ENCODE data around the gene SERINC3. TPM values are rescaled to one million over a fixed set of nuclear protein-coding genes. Genes with fewer than 3 reads are reported as not detected.

SERINC3 gene
- total and polyA plus RNA-seq, 2 of the 13 experiments (the other 11 are each of a cell fraction or from before 2014, with no cell fraction given), result 82.0 to 226 TPM

DNA sequence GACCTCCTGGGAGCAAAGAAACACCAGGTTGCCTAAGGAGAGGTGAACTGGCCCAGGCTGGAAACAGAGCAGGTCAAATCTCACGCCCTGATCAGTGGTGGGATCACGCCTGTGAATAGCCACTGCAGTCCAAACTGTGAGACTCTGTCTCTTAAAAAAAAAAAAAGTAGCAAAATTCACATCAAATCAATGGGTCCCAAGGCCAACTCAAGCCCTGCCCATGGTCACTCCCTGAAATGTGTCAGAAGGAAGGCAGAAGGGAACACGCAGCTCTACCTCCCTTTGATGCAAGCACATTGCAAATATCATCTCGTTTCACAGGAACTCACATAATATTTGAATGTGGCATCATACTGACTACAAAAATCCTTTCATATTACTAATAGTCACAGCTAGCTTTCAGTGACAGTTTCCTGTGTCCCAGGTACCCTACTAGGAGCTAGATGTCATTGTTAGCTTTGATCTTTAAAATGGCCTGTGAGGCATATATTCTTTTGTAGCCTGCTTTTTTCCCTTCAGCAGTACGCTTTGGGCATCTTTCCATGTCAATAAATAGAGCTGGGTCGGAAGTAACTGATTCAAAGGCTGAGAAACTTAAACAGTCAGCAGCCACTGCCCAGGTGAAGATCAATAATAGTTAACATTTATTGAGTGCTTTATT is 60.6 kb downstream of the SERINC3 start (continued):
- peak; percentile 80 for TF ChIP-seq CREM (IDR thresholded peaks at IDR 0.05)
- TF ChIP-seq CREM (CRISPR knock-in tag; IDR thresholded peaks at IDR 0.05), result no peak
- no peak for TF ChIP-seq SRF (IDR thresholded peaks at IDR 0.05; ENCODE audit: low read depth, low read length)
- no peak for TF ChIP-seq SP140L (CRISPR knock-in tag; IDR thresholded peaks at IDR 0.05; ENCODE audit: borderline replicate concordance)
- TF ChIP-seq SSRP1 (CRISPR knock-in tag; IDR thresholded peaks at IDR 0.05), result peak; percentile 92; the same call in 1 of the 2 replicates
- no peak for TF ChIP-seq KLF11 (CRISPR knock-in tag; IDR thresholded peaks at IDR 0.05)
- TF ChIP-seq THRA (CRISPR knock-in tag; IDR thresholded peaks at IDR 0.05; ENCODE audit: borderline replicate concordance), result peak; percentile 8; the same call in 1 of the 2 replicates
- TF ChIP-seq ZNF337 (CRISPR knock-in tag; IDR thresholded peaks at IDR 0.05; ENCODE audit: borderline replicate concordance, low read depth), result 0 out of 2 replicates have a peak, but pooled peaks have one; percentile 54
- TF ChIP-seq ZNF615 (CRISPR knock-in tag; IDR thresholded peaks at IDR 0.05; ENCODE audit: borderline replicate concordance), result no peak
- peak; percentile 49; the same call in 1 of the 2 replicates for TF ChIP-seq GLI4 (CRISPR knock-in tag; IDR thresholded peaks at IDR 0.05; ENCODE audit: borderline replicate concordance)
- no peak for TF ChIP-seq ZNF563 (CRISPR knock-in tag; IDR thresholded peaks at IDR 0.05)
- TF ChIP-seq CSRNP2 (CRISPR knock-in tag; conservative IDR thresholded peaks at IDR 0.05; ENCODE audit: low read depth), result no peak
- no peak for TF ChIP-seq ZNF549 (CRISPR knock-in tag; IDR thresholded peaks at IDR 0.05)
- no peak for TF ChIP-seq SPEN (CRISPR knock-in tag; IDR thresholded peaks at IDR 0.05; ENCODE audit: low read depth)
- TF ChIP-seq ZNF562 (CRISPR knock-in tag; IDR thresholded peaks at IDR 0.05; ENCODE audit: borderline replicate concordance), result no peak
- TF ChIP-seq ZBTB7A (CRISPR knock-in tag; IDR thresholded peaks at IDR 0.05), result no peak
- no peak for TF ChIP-seq HNRNPLL (IDR thresholded peaks at IDR 0.05; ENCODE audit: low read depth, low read length, poor library complexity, severe bottlenecking)
- TF ChIP-seq PHB2 (IDR thresholded peaks at IDR 0.05; ENCODE audit: partially characterized antibody), result no peak
- no peak for TF ChIP-seq NR2F2 (IDR thresholded peaks at IDR 0.05; ENCODE audit: borderline replicate concordance, low read depth)
- TF ChIP-seq ZNF253 (CRISPR knock-in tag; IDR thresholded peaks at IDR 0.05; ENCODE audit: borderline replicate concordance), result no peak
- no peak for TF ChIP-seq ZNF770 (CRISPR knock-in tag; IDR thresholded peaks at IDR 0.05)
- TF ChIP-seq ZNF660 (CRISPR knock-in tag; IDR thresholded peaks at IDR 0.05; ENCODE audit: borderline replicate concordance, low read depth), result no peak
- TF ChIP-seq ZNF709 (CRISPR knock-in tag; IDR thresholded peaks at IDR 0.05), result no peak
- TF ChIP-seq SAFB2 (CRISPR knock-in tag; IDR thresholded peaks at IDR 0.05; ENCODE audit: borderline replicate concordance, low read depth), result no peak; the same call in 1 of the 2 replicates
- no peak; the same call in 1 of the 2 replicates for TF ChIP-seq ZKSCAN1 (IDR thresholded peaks at IDR 0.05; ENCODE audit: low read length)
- no peak for TF ChIP-seq SP5 (CRISPR knock-in tag; IDR thresholded peaks at IDR 0.05; ENCODE audit: borderline replicate concordance, low read depth)
- TF ChIP-seq CBX1 (IDR thresholded peaks at IDR 0.05; ENCODE audit: low read depth), result no peak
- TF ChIP-seq FOXP1 (IDR thresholded peaks at IDR 0.05), result no peak
- no peak for TF ChIP-seq FOXP1 (CRISPR knock-in tag; IDR thresholded peaks at IDR 0.05)
